Left lung (tissue), 10 donors: ENCODE results near the gene ZBTB24. TPM values are rescaled to one million over a fixed set of nuclear protein-coding genes. Genes with fewer than 3 reads are reported as not detected.

Experiments used
- ATAC-seq: fragments of 200-7000 bp; cut with Tn5 transposase; one replicate; pipeline ENCODE4 v1.9.1; 2020; ENCODE audit warnings: moderate library complexity
- DNase-seq, 4 donors: peaks; one replicate each; pipeline ENCODE4 v3.0.0-alpha.2; 2013 to 2020
- H3K27ac ChIP-seq, 2 donors: fragments of 200-600 bp; sonication (generic) in 1 of 2; one replicate each; pipeline versions ENCODE4 v1.5.0 to v1.8.0; 2020 to 2021
- H3K27me3 ChIP-seq, 2 donors: fragments of 200-600 bp; sonication (generic) in 1 of 2; one replicate each; pipeline versions ENCODE4 v1.5.0 to v1.8.0; 2020 to 2021
- H3K36me3 ChIP-seq, 2 donors: fragments of 200-600 bp; sonication (generic) in 1 of 2; one replicate each; pipeline versions ENCODE4 v1.5.0 to v1.8.0; 2020 to 2021
- H3K4me1 ChIP-seq, 2 donors: fragments of 200-600 bp; one replicate each; pipeline ENCODE4 v1.8.0; 2021
- H3K4me3 ChIP-seq, 2 donors: fragments of 200-600 bp; sonication (generic) in 1 of 2; one replicate each; pipeline versions ENCODE4 v1.5.0 to v1.8.0; 2020 to 2021; ENCODE audit warnings: mild to moderate bottlenecking in 1 of 2
- H3K9me3 ChIP-seq, 2 donors: fragments of 200-600 bp; sonication (generic) in 1 of 2; one replicate each; pipeline versions ENCODE4 v1.5.0 to v1.8.0; 2020 to 2021
- intact Hi-C, 2 donors: fragments of 100-400 bp; cut with DNase I; formaldehyde crosslinking; loops; one replicate each; pipeline versions ENCODE4 v1.11.2 to v1.14.2; 2022
- polyA plus RNA-seq, 6 donors: library from polyadenylated mRNA; unstranded; fragments of 120-200 nt; gene quantifications; one replicate each; pipeline ENCODE4 v1.2.1, GENCODE V29; 2013; ENCODE audit not compliant: insufficient read length in 6 of 6
- total RNA-seq, 2 donors: library from RNA; stranded (reverse); fragmentation: NEBNext Ultra II Directional; extraction: Animal tissue kit (Norgen Biotek cat#: 25700); gene quantifications; one replicate each; pipeline ENCODE4 v1.2.1, GENCODE V29; 2021
- TF ChIP-seq, protein P1 (sequence below), 2 donors: fragments of 200-600 bp; sonication (generic) in 1 of 2; IDR thresholded peaks; one replicate each; pipeline versions ENCODE4 v1.5.0 to v1.8.0; 2021; ENCODE audit warnings: antibody characterized with exemption in 2 of 2
- donor health status: DM: no; HTN: yes; CAD: no.
- donor health status: DM: no; HTN: no; CAD: no.

ZBTB24 gene
- total and polyA plus RNA-seq, 8 donors, result 7.3 to 14.5 (median 13.6) TPM

GRCh38 chr6:109452181-109452580 is 30.8 kb downstream of the ZBTB24 start:
- no peak for ATAC-seq
- Histone ChIP-seq H3K27ac (no peak overlapping the region), H3K27me3 (no peaks in the 10 kb centered on the region), H3K9me3 (no peaks in the 10 kb centered on the region), H3K4me3 (no peak overlapping the region), H3K4me1 (peaks cover 13 to 39% of the 10 kb centered on the region in 2 donors), H3K36me3 (peaks cover 0 to 46% of the 10 kb centered on the region in 2 donors)
- TF ChIP-seq, protein P1, sequence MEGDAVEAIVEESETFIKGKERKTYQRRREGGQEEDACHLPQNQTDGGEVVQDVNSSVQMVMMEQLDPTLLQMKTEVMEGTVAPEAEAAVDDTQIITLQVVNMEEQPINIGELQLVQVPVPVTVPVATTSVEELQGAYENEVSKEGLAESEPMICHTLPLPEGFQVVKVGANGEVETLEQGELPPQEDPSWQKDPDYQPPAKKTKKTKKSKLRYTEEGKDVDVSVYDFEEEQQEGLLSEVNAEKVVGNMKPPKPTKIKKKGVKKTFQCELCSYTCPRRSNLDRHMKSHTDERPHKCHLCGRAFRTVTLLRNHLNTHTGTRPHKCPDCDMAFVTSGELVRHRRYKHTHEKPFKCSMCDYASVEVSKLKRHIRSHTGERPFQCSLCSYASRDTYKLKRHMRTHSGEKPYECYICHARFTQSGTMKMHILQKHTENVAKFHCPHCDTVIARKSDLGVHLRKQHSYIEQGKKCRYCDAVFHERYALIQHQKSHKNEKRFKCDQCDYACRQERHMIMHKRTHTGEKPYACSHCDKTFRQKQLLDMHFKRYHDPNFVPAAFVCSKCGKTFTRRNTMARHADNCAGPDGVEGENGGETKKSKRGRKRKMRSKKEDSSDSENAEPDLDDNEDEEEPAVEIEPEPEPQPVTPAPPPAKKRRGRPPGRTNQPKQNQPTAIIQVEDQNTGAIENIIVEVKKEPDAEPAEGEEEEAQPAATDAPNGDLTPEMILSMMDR (IDR thresholded peaks at IDR 0.05), result no peak
- intact Hi-C loops, result no loop called here
- no peak for DNase-seq

DNA sequence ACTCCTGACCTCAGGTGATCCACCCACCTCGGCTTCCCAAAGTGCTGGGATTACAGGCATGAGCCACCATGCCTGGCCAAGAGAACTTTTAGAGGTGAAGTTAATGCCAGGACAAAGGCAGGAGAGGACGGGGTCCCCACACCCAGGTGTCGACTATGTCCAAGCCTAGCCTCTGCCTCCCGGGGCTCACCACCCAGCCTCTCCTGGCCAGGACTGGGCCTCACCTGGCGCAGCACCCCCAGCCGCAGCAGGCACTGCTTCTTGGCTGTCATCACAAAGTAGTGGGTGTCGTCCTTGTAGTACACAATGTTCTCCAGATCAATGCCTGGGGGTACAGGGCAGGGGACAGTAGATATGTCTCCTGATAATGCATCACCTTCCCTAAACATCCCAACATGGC is 31.6 kb downstream of the ZBTB24 start:
- TF ChIP-seq, protein P1 (IDR thresholded peaks at IDR 0.05), result no peak
- Histone ChIP-seq H3K4me3 (no peak overlapping the region), H3K9me3 (no peaks in the 10 kb centered on the region), H3K36me3 (peaks cover 0 to 54% of the 10 kb centered on the region in 2 donors), H3K27ac (no peak overlapping the region), H3K27me3 (no peaks in the 10 kb centered on the region), H3K4me1 (peaks cover 10 to 31% of the 10 kb centered on the region in 2 donors)
- DNase-seq, result no peak
- intact Hi-C loops, result no loop called here
- ATAC-seq, result no peak

GRCh38 chr6:109450801-109451200 is 32.2 kb downstream of the ZBTB24 start:
- Histone ChIP-seq H3K9me3 (no peaks in the 10 kb centered on the region), H3K4me1 (peaks cover 7 to 27% of the 10 kb centered on the region in 2 donors), H3K4me3 (no peak overlapping the region), H3K27me3 (no peaks in the 10 kb centered on the region), H3K27ac (no peak overlapping the region), H3K36me3 (peaks cover 0 to 60% of the 10 kb centered on the region in 2 donors)
- no peak for DNase-seq
- TF ChIP-seq, protein P1 (IDR thresholded peaks at IDR 0.05), result no peak
- ATAC-seq, result no peak
- intact Hi-C loops, result no loop called here

- peaks cover 7 to 27% of the 10 kb centered on the region in 2 donors for H3K4me1 ChIP-seq
- DNase-seq (no peak), ATAC-seq (no peak)
- H3K4me3 ChIP-seq, result no peak overlapping the region
- no peaks in the 10 kb centered on the region for H3K27me3 ChIP-seq
- H3K27ac ChIP-seq, result no peak overlapping the region
- H3K36me3 ChIP-seq, result peaks cover 0 to 68% of the 10 kb centered on the region in 2 donors
- intact Hi-C loops, result no loop called here
- TF ChIP-seq, protein P1 (IDR thresholded peaks at IDR 0.05), result no peak
- no peaks in the 10 kb centered on the region for H3K9me3 ChIP-seq
Observed at GRCh38 chr6:109449795-109450673, 33.0 kb downstream of the ZBTB24 start.

GRCh38 chr6:109449064-109449794 is 33.8 kb downstream of the ZBTB24 start:
- Histone ChIP-seq H3K4me3 (no peak overlapping the region), H3K9me3 (no peaks in the 10 kb centered on the region), H3K27ac (no peak overlapping the region), H3K4me1 (peaks cover 5 to 22% of the 10 kb centered on the region in 2 donors), H3K27me3 (no peaks in the 10 kb centered on the region), H3K36me3 (peaks cover 0 to 76% of the 10 kb centered on the region in 2 donors)
- DNase-seq, result no peak
- ATAC-seq, result no peak
- intact Hi-C loops, result no loop called here
- TF ChIP-seq, protein P1 (IDR thresholded peaks at IDR 0.05), result no peak
